ENCODE results near the gene MCTP2. TPM values are rescaled to one million over a fixed set of nuclear protein-coding genes. Genes with fewer than 3 reads are reported as not detected.

The MCTP2 gene
- total RNA-seq, 3 donors from 2014 or later: 41.9 to 89.3 (median 83.7) TPM

DNA sequence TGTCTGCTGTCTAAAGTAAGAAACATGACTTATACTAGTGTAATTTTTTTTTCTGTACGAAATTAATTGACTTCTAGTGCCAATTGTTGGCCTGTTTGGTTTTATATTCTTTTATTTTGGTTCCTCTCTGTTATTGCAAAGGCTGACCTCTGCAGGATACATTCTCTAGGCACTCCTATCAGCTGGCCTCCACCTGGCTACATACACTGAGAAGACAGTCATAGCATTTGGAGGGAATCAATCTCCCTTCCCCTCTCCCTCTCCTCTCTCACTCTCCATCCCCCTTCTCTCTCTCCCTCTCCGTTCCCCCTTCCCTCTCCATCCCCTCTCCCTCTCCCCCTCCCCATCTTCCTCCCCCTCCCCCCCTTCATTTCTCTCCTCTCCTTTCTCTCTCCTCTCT is 116.7 kb downstream of the MCTP2 start:
- no peaks in the 10 kb centered on the region for H3K9me3 ChIP-seq
- no peaks in the 10 kb centered on the region for H3K4me1 ChIP-seq (ENCODE audit: low read depth)
- no peak overlapping the region for H3K4me3 ChIP-seq
- DNase-seq (no peak), ATAC-seq (peak; percentile 18)
- intact Hi-C loops (cut with DNase I, micrococcal nuclease): no loop called here
- no peak for TF ChIP-seq CTCF (IDR thresholded peaks at IDR 0.05)
- H3K36me3 ChIP-seq (ENCODE audit: low read depth): no peaks in the 10 kb centered on the region

DNA sequence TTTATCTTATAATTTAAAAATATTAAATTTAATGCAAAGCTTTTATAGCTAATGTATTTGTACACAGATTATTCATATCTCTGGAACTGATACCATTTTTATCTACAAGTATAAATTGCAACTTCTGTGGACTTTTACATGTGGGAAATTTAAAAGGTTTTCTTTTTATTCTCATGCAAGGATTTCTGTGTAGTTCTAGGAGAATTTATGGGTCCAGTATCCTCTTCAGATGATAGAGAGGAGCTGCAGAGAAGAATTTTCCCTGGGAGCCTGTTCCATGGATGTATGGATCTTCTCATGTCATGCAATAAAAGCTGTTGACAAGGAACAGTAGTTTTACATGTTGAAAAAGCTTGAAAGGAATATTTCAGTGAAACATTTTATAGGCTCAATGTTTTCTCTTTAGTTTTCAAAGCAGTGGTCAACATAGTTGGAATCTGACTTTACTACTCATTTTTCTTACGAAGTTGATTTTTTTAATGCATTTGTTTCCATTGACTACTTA is 119.7 kb downstream of the MCTP2 start:
- Histone ChIP-seq H3K9me3 (no peaks in the 10 kb centered on the region), H3K4me1 (ENCODE audit: low read depth) (no peaks in the 10 kb centered on the region), H3K36me3 (ENCODE audit: low read depth) (no peaks in the 10 kb centered on the region), H3K4me3 (no peak overlapping the region)
- TF ChIP-seq CTCF (IDR thresholded peaks at IDR 0.05): no peak
- intact Hi-C loops (cut with DNase I, micrococcal nuclease): no loop called here
- DNase-seq: no peak
- ATAC-seq: no peak

GRCh38 chr15:94352636-94353487 is 121.5 kb downstream of the MCTP2 start:
- no peaks in the 10 kb centered on the region for H3K4me1 ChIP-seq (ENCODE audit: low read depth)
- intact Hi-C loops (cut with DNase I, micrococcal nuclease): no loop called here
- DNase-seq (no peak), ATAC-seq (no peak)
- TF ChIP-seq CTCF (IDR thresholded peaks at IDR 0.05): no peak
- no peak overlapping the region for H3K4me3 ChIP-seq
- H3K36me3 ChIP-seq (ENCODE audit: low read depth): no peaks in the 10 kb centered on the region
- H3K9me3 ChIP-seq: no peaks in the 10 kb centered on the region

GRCh38 chr15:94353488-94353820 is 122.1 kb downstream of the MCTP2 start:
- intact Hi-C loops (cut with DNase I, micrococcal nuclease): no loop called here
- Histone ChIP-seq H3K36me3 (ENCODE audit: low read depth) (no peaks in the 10 kb centered on the region), H3K9me3 (no peaks in the 10 kb centered on the region), H3K4me1 (ENCODE audit: low read depth) (no peaks in the 10 kb centered on the region), H3K4me3 (no peak overlapping the region)
- no peak for ATAC-seq
- no peak for DNase-seq
- TF ChIP-seq CTCF (IDR thresholded peaks at IDR 0.05): no peak

DNA sequence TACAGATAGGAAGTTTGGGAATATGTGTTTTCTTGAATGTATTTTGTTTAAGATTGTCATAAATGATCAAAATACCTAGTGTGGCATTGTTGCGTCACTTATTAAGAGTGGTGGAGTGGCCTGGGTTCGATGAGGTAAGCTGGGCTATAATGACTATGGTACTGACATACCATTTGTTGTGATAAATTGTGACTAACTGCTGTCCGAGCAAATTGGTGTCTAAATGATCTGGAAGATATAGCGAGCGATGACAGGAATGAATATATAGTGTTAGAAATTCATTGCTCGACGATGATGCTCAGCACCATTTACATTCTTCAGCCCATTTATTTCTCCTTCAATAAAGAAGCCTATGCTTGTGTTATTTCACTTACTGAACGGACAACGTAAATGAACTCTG is 123.3 kb downstream of the MCTP2 start:
- ATAC-seq (no peak), DNase-seq (no peak)
- H3K36me3 ChIP-seq (ENCODE audit: low read depth): no peaks in the 10 kb centered on the region
- no peak for TF ChIP-seq CTCF (IDR thresholded peaks at IDR 0.05)
- intact Hi-C loops (cut with DNase I, micrococcal nuclease): no loop called here
- no peaks in the 10 kb centered on the region for H3K9me3 ChIP-seq
- H3K4me3 ChIP-seq: no peak overlapping the region
- H3K4me1 ChIP-seq (ENCODE audit: low read depth): no peaks in the 10 kb centered on the region

Measured in mucosa of descending colon (tissue), 3 donors.